Body of pancreas (tissue), 4 donors: Measurements from ENCODE around the gene THNSL1. TPM values are rescaled to one million over a fixed set of nuclear protein-coding genes. Genes with fewer than 3 reads are reported as not detected.
A peak's percentile ranks its signal among the peaks of the same experiment; 100 is the strongest.
"Not testable (repeated sequence)": the region's sequence is repeated elsewhere in the genome, so short reads cannot be mapped to it uniquely, and the experiment has no call there.

Source experiments
- ATAC-seq: fragments of 150-250 bp; one replicate; pipeline ENCODE4 v1.9.1; 2016
- DNase-seq, 4 donors: peaks; one replicate each; pipeline ENCODE4 v3.0.0-alpha.2; 2019
- H3K27ac ChIP-seq, 4 donors: fragments of 200-600 bp; sonication (generic); 1 replicate in 3 of 4; 2 replicates in 1 of 4; pipeline versions ENCODE4 v1.5.1 to v1.6.1; 2016 to 2019; ENCODE audit warnings: mild to moderate bottlenecking in 1 of 4, mixed read lengths in 1 of 4, moderate library complexity in 1 of 4
- H3K27me3 ChIP-seq, 2 donors: fragments of 200-600 bp; sonication (generic); one replicate each; pipeline ENCODE4 v1.6.0; 2016; ENCODE audit warnings: mild to moderate bottlenecking in 1 of 2
- H3K36me3 ChIP-seq, 2 donors: fragments of 200-600 bp; sonication (generic); replicated peaks in 1 of 2; 2 replicates each; pipeline ENCODE4 v1.5.1; 2016; ENCODE audit warnings: low read depth in 2 of 2; ENCODE audit not compliant: insufficient read depth in 1 of 2
- H3K4me1 ChIP-seq: fragments of 200-600 bp; sonication (generic); one replicate; pipeline ENCODE4 v1.6.0; 2016
- H3K4me3 ChIP-seq, 2 donors: fragments of 200-600 bp; sonication (generic); 1 replicate in 1 of 2; 2 replicates in 1 of 2; pipeline ENCODE4 v1.5.1; 2016 to 2019
- H3K9me3 ChIP-seq, 3 donors: fragments of 200-600 bp; sonication (generic); 1 replicate in 2 of 3; 2 replicates in 1 of 3; pipeline ENCODE4 v1.5.1; 2016
- POLR2A ChIP-seq, 3 donors: fragments of 450-650 bp; IDR thresholded peaks; one replicate each; pipeline ENCODE4 v1.6.1; 2016; ENCODE audit warnings: antibody characterized with exemption in 3 of 3, mild to moderate bottlenecking in 2 of 3
- WGBS, 2 donors: methylation state at CpG; one replicate each; pipeline ENCODE4 v1.1.5; 2017; 5-methylcytosine and 5-hydroxymethylcytosine counted together
- intact Hi-C: fragments of 100-400 bp; cut with DNase I; formaldehyde crosslinking; loops from one replicate; pipeline ENCODE4 v1.15.1; 2023
- total RNA-seq, 2 donors: library from RNA; depleted of rRNA; stranded (reverse); fragments of >200 nt; gene quantifications; one replicate each; pipeline ENCODE4 v1.1.0, GENCODE V29; 2016
- TF ChIP-seq, protein P1 (sequence below), 7 experiments: fragments of 450-650 bp in 4 of 7; fragments of 200-600 bp in 3 of 7; sonication (generic) in 3 of 7; IDR thresholded peaks; one replicate each; pipeline ENCODE4 v1.5.1; 2016 to 2019; ENCODE audit warnings: antibody characterized with exemption in 7 of 7

Gene THNSL1, protein sequence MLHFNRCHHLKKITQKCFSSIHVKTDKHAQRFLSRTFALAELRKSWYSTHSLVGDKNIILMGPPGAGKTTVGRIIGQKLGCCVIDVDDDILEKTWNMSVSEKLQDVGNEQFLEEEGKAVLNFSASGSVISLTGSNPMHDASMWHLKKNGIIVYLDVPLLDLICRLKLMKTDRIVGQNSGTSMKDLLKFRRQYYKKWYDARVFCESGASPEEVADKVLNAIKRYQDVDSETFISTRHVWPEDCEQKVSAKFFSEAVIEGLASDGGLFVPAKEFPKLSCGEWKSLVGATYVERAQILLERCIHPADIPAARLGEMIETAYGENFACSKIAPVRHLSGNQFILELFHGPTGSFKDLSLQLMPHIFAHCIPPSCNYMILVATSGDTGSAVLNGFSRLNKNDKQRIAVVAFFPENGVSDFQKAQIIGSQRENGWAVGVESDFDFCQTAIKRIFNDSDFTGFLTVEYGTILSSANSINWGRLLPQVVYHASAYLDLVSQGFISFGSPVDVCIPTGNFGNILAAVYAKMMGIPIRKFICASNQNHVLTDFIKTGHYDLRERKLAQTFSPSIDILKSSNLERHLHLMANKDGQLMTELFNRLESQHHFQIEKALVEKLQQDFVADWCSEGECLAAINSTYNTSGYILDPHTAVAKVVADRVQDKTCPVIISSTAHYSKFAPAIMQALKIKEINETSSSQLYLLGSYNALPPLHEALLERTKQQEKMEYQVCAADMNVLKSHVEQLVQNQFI
- total RNA-seq: 1 to 10 TPM in 1 of 2 donors, under 1 TPM in 1; under 0.01 to 4.9 TPM

DNA sequence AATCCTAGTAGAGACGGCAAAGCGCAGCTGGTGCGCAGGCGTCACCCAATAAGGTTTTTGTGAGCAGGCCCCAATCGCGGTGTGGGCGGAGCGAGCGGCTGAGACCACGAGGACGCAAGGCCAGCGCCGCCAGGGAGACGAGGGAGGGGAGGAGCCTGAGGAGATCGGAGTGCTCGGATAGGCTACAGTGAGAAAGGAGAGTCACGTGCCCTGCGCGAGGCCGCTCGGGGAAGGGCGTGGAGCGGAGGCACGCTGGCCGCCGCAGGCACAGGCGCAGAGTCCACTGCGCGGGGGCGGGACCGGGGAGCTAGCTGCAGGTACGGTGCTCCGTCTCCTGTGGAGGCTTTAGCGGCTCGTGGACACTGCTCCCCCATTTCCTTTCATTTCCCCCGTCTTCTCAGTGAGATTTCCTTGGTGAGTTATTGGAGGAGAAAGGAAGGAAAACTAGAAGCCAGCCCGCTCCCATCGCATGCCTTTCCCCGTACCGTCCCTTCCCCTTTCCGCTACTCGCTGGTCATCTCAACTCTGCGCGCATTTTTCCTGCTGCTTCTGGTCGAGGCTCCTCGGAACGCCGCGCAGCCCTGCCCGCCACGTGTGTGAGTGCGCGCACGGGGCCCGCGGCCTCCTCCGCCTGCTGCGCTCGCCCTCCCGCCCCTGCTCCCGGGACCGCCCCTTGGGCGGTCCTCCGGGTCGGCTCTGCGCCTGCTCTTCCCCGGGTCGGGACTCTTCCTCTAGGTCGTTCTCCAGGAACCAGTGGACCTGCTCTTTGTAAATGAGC lies at the start of gene THNSL1:
Gene THNSL1, plus strand, starts transcription at position 237 of the 778 bp plus-strand sequence. CDS start 6,612 bp downstream, outside the sequence.
- DNase-seq (peak; percentile 97 to 99 (median 99)), ATAC-seq (peak; percentile 96)
- WGBS, 2 donors: 0% methylated on average over 48 to 69 of the region's 69 CpGs
- H3K9me3 ChIP-seq: no peaks in the 10 kb centered on the region
- H3K27me3 ChIP-seq: no peaks in the 10 kb centered on the region
- H3K36me3 ChIP-seq: no peaks in the 10 kb centered on the region
- H3K4me1 ChIP-seq: peaks cover 17% of the 10 kb centered on the region
- H3K4me3 ChIP-seq: peak within 1 kb of the TSS; percentile 11 to 15
- TF ChIP-seq, protein P1, sequence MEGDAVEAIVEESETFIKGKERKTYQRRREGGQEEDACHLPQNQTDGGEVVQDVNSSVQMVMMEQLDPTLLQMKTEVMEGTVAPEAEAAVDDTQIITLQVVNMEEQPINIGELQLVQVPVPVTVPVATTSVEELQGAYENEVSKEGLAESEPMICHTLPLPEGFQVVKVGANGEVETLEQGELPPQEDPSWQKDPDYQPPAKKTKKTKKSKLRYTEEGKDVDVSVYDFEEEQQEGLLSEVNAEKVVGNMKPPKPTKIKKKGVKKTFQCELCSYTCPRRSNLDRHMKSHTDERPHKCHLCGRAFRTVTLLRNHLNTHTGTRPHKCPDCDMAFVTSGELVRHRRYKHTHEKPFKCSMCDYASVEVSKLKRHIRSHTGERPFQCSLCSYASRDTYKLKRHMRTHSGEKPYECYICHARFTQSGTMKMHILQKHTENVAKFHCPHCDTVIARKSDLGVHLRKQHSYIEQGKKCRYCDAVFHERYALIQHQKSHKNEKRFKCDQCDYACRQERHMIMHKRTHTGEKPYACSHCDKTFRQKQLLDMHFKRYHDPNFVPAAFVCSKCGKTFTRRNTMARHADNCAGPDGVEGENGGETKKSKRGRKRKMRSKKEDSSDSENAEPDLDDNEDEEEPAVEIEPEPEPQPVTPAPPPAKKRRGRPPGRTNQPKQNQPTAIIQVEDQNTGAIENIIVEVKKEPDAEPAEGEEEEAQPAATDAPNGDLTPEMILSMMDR (IDR thresholded peaks at IDR 0.05): no peak
- TF ChIP-seq POLR2A (IDR thresholded peaks at IDR 0.05): peak; percentile 85 to 96 (median 96)
- H3K27ac ChIP-seq: peak within 1 kb of the TSS; percentile 88 to 98 (median 94)
- intact Hi-C loops: no loop called here

DNA sequence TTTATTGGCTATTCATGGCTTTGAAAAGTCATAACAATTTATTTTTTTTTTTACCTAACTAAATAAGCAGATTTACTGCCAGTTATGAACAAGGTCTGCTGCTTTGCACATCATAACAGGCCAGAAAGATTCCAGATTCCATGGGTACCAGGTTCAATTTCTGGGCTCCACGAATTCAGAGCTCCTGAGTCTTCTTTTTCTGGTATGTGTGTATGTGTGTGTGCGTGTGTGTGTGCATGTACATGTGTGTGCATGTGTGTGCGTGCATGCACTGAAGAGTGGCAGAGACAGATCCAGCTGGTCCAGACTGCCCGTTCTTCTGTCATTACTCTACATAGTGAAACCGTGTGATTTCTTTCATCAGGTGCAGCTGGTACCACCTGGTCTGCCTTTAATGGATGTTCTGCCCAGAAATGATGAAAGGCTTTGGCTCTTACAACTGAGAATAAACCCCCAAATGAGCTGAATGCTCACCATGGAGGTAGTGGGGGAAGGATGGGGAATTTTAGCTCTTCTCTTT lies 49.4 kb upstream of the THNSL1 start:
- TF ChIP-seq, protein P1 (IDR thresholded peaks at IDR 0.05): no peak
- TF ChIP-seq POLR2A (IDR thresholded peaks at IDR 0.05): no peak
- ATAC-seq: no peak

DNA sequence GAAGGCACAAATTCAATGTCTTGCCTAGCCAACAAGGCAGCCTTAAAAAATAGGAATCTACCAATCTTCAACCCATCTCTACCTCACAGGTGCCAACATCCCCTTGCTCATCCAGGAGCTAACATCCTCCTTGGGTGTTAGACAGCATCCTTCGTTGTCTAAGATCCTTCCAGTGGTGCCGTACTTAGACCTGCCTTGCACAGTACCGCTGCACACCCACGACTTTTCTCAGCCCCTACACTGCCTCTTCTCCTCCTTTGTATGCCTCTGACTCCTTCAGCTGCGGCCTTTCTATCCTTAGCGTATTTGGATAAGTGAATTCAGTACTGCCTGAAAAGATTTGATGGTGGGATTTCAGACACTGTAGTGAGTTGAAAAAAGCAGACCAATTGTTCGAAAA lies 48.1 kb upstream of the THNSL1 start:
- no peak for ATAC-seq
- Histone ChIP-seq H3K4me3 (no peak overlapping the region), H3K27me3 (no peaks in the 10 kb centered on the region), H3K27ac (no peak overlapping the region), H3K9me3 (no peaks in the 10 kb centered on the region), H3K36me3 (no peaks in the 10 kb centered on the region), H3K4me1 (peaks cover 4% of the 10 kb centered on the region)
- TF ChIP-seq, protein P1 (IDR thresholded peaks at IDR 0.05): no peak
- TF ChIP-seq POLR2A (IDR thresholded peaks at IDR 0.05): no peak
- WGBS, 2 donors: 83 to 87% methylated on average over 7 of the region's 7 CpGs
- intact Hi-C loops: no loop called here
- no peak for DNase-seq

More for the DNA sequence above, 49.4 kb upstream of the THNSL1 start:
- Histone ChIP-seq H3K36me3 (no peaks in the 10 kb centered on the region), H3K9me3 (no peaks in the 10 kb centered on the region), H3K27me3 (no peaks in the 10 kb centered on the region), H3K27ac (no peak overlapping the region), H3K4me3 (no peak overlapping the region), H3K4me1 (peaks cover 15% of the 10 kb centered on the region)
- intact Hi-C loops: no loop called here
- 74 to 76% methylated on average over 4 to 5 of the region's 5 CpGs for WGBS, 2 donors
- no peak for DNase-seq

DNA sequence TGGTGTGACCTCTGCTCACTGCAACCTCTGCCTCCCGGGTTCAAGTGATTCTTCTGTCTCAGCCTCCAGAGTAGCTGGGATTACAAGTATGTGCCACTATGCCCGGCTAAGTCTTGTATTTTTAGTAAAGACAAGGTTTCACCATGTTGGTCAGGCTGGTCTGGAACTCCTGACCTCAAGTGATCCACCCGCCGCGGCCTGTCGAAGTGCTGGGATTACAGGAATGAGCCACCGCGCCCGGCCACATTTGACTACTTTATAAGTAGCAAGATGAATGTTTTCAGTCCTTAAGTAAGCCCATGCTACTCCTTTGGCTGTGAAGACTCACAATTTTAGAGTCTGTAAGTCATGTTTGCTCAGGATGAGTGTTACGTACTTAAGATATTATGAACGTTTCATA lies 47.5 kb upstream of the THNSL1 start:
- 85 to 88% methylated on average over 11 of the region's 11 CpGs for WGBS, 2 donors
- intact Hi-C loops, H3K36me3 ChIP-seq, H3K4me3 ChIP-seq, H3K9me3 ChIP-seq, H3K27ac ChIP-seq, H3K4me1 ChIP-seq, H3K27me3 ChIP-seq, DNase-seq, ATAC-seq: not testable (repeated sequence)
